K562 (cell line): ENCODE results near the gene OR2AT4. TPM values are rescaled to one million over a fixed set of nuclear protein-coding genes. Genes with fewer than 3 reads are reported as not detected.

ENCODE experiments used
- BCOR ChIP-seq: fragments of 450-650 bp; IDR thresholded peaks from 2 replicates; pipeline ENCODE4 v1.6.1; 2016
- BDP1 ChIP-seq: IDR thresholded peaks from 3 replicates; pipeline ENCODE4 v1.6.1; 2011; ENCODE audit not compliant: insufficient read length, insufficient read depth
- CREB3L1 ChIP-seq: fragments of 450-650 bp; IDR thresholded peaks from 2 replicates; pipeline ENCODE4 v1.6.1; 2014; ENCODE audit warnings: low read depth, mild to moderate bottlenecking, moderate library complexity, borderline replicate concordance
- EHMT2 ChIP-seq: fragments of 450-650 bp; IDR thresholded peaks from 2 replicates; pipeline ENCODE4 v1.6.1; 2018; ENCODE audit warnings: antibody characterized with exemption
- EWSR1 ChIP-seq: fragments of 450-650 bp; IDR thresholded peaks from 2 replicates; pipeline ENCODE4 v1.6.1; 2018; ENCODE audit warnings: borderline replicate concordance, mild to moderate bottlenecking, low read depth, moderate library complexity; ENCODE audit not compliant: partially characterized antibody
- FOXK1 ChIP-seq: sonication (generic); formaldehyde crosslinking; IDR thresholded peaks from 2 replicates; pipeline ENCODE4 v1.8.0; 2022; ENCODE audit warnings: missing genetic modification reagents, mild to moderate bottlenecking, borderline replicate concordance
- HEY1 ChIP-seq: fragments of 250-450 bp; sonication (Bioruptor Pico); IDR thresholded peaks from 2 replicates; pipeline ENCODE4 v1.5.0; 2020; ENCODE audit warnings: mild to moderate bottlenecking, moderate library complexity, borderline replicate concordance
- NFE2 ChIP-seq: IDR thresholded peaks from 2 replicates; pipeline ENCODE4 v1.6.1; 2014; ENCODE audit warnings: antibody characterized with exemption, low read depth
- TFE3 ChIP-seq: fragments of 450-650 bp; formaldehyde crosslinking; IDR thresholded peaks from 2 replicates; pipeline ENCODE4 v1.4.0; 2020; ENCODE audit warnings: mild to moderate bottlenecking, mixed read lengths
- ZNF12 ChIP-seq: sonication (generic); formaldehyde crosslinking; IDR thresholded peaks from 2 replicates; pipeline ENCODE4 v1.4.0; 2020; ENCODE audit warnings: mild to moderate bottlenecking, missing genetic modification reagents
- ZNF398 ChIP-seq: fragments of 250-450 bp; sonication (Bioruptor Pico); IDR thresholded peaks from 2 replicates; pipeline ENCODE4 v1.8.0; 2021; ENCODE audit warnings: moderate library complexity, mild to moderate bottlenecking, inconsistent platforms
- ZNF551 ChIP-seq: fragments of 250-450 bp; sonication (Bioruptor Pico); IDR thresholded peaks from 2 replicates; pipeline ENCODE4 v1.5.0; 2021; ENCODE audit warnings: mild to moderate bottlenecking, moderate library complexity
- ZNF764 ChIP-seq: fragments of 250-450 bp; sonication (Bioruptor Pico); IDR thresholded peaks from 2 replicates; pipeline ENCODE4 v1.4.0; 2020; ENCODE audit warnings: low read depth, mild to moderate bottlenecking, moderate library complexity
- ZSCAN29 ChIP-seq: fragments of 450-650 bp; IDR thresholded peaks from 2 replicates; pipeline ENCODE4 v1.6.1; 2017
- polyA plus RNA-seq, 8 experiments: library from polyadenylated mRNA; depleted of rRNA in 4 of 8; stranded (reverse) in 5 of 8; unstranded in 3 of 8; fragments of >200 nt; fragmentation: Nextera tagmentation in 2 of 8; fragmentation: Illumina TruSeq in 1 of 8; extraction: Ambion mirVana in 2 of 8; extraction: Trizol in 1 of 8; gene quantifications; 2 replicates each; pipeline versions ENCODE4 v1.2.1 to v1.2.3, GENCODE V29; 2011 to 2014; ENCODE audit warnings: inconsistent platforms in 1 of 8, missing spikeins in 1 of 8
- total RNA-seq, 7 experiments: library from RNA; depleted of rRNA in 6 of 7; stranded (reverse); fragments of >200 nt in 6 of 7; fragmentation: Illumina TruSeq in 2 of 7; extraction: Trizol in 2 of 7; gene quantifications; 2 replicates each; pipeline versions ENCODE4 v1.2.1 to v1.2.3, GENCODE V29; 2011 to 2021; ENCODE audit warnings: low replicate concordance in 1 of 7
- TF ChIP-seq, protein P1 (sequence below): fragments of 450-650 bp; IDR thresholded peaks from 2 replicates; pipeline ENCODE4 v1.6.1; 2017; ENCODE audit warnings: antibody characterized with exemption
- TF ChIP-seq, protein P2 (sequence below): sonication (generic); formaldehyde crosslinking; IDR thresholded peaks from 2 replicates; pipeline ENCODE4 v1.9.0; 2022; ENCODE audit warnings: mild to moderate bottlenecking, missing genetic modification reagents
- TF ChIP-seq, protein P3 (sequence below): fragments of 250-450 bp; sonication (Bioruptor Pico); IDR thresholded peaks from 2 replicates; pipeline ENCODE4 v1.5.0; 2021; ENCODE audit warnings: mild to moderate bottlenecking, borderline replicate concordance

OR2AT4 gene
- total and polyA plus RNA-seq, 9 of the 15 experiments (the other 6 are each of a cell fraction or from before 2014, with no cell fraction given): 0.86 to 3.1 (median 2.0) TPM

DNA sequence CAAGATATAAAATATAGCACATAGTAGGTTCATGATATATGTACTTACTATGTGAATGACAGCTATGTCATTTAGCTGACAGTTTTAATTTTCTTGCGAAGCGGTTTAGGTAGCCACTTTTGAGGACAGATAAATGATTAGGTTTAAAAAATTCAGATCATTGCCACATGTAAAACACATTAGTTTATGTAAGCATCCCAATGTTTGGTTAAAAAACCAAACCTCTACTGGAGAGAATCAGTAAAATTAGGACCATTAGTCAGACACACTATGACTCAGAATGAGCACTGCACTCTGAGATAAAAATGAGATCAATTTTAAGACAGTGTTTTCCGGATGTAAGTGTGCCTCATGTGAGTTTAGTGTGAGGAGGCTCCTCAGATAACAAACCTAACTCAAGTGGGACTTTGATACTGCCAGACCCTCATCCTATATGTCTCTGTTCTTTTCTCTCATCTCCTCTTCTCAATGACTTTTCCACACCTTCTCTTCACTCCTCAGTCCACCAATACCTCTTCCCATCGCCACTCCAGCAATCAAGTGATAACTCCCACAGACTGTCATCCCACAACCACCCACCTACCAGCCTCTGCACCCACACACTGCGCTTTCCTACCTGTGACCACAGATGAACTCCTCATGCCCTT is 6.8 kb upstream of the OR2AT4 start (continued):
- TF ChIP-seq, protein P1, sequence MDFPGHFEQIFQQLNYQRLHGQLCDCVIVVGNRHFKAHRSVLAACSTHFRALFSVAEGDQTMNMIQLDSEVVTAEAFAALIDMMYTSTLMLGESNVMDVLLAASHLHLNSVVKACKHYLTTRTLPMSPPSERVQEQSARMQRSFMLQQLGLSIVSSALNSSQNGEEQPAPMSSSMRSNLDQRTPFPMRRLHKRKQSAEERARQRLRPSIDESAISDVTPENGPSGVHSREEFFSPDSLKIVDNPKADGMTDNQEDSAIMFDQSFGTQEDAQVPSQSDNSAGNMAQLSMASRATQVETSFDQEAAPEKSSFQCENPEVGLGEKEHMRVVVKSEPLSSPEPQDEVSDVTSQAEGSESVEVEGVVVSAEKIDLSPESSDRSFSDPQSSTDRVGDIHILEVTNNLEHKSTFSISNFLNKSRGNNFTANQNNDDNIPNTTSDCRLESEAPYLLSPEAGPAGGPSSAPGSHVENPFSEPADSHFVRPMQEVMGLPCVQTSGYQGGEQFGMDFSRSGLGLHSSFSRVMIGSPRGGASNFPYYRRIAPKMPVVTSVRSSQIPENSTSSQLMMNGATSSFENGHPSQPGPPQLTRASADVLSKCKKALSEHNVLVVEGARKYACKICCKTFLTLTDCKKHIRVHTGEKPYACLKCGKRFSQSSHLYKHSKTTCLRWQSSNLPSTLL: no peak
- TF ChIP-seq CREB3L1 (no peak), EHMT2 (peak; percentile 73; the same call in 1 of the 2 replicates), ZNF551 (no peak), FOXK1 (no peak), BDP1 (no peak), ZSCAN29 (no peak), ZNF764 (CRISPR knock-in tag) (no peak), TFE3 (no peak), ZNF398 (CRISPR knock-in tag) (no peak), BCOR (peak; percentile 78; the same call in 1 of the 2 replicates), NFE2 (peak; percentile 76), EWSR1 (no peak), ZNF12 (no peak), HEY1 (CRISPR knock-in tag) (no peak)
- TF ChIP-seq, protein P2, sequence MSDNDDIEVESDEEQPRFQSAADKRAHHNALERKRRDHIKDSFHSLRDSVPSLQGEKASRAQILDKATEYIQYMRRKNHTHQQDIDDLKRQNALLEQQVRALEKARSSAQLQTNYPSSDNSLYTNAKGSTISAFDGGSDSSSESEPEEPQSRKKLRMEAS (CRISPR knock-in tag): no peak
- TF ChIP-seq, protein P3, sequence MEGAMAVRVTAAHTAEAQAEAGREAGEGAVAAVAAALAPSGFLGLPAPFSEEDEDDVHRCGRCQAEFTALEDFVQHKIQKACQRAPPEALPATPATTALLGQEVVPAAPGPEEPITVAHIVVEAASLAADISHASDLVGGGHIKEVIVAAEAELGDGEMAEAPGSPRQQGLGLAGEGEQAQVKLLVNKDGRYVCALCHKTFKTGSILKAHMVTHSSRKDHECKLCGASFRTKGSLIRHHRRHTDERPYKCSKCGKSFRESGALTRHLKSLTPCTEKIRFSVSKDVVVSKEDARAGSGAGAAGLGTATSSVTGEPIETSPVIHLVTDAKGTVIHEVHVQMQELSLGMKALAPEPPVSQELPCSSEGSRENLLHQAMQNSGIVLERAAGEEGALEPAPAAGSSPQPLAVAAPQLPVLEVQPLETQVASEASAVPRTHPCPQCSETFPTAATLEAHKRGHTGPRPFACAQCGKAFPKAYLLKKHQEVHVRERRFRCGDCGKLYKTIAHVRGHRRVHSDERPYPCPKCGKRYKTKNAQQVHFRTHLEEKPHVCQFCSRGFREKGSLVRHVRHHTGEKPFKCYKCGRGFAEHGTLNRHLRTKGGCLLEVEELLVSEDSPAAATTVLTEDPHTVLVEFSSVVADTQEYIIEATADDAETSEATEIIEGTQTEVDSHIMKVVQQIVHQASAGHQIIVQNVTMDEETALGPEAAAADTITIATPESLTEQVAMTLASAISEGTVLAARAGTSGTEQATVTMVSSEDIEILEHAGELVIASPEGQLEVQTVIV (CRISPR knock-in tag): no peak
